Erythroblast (primary cell): ENCODE data around the gene TLR4.

Source experiments
- GATA1 ChIP-seq: IDR thresholded peaks from 2 replicates; pipeline ENCODE4 v1.6.1; 2011; ENCODE audit warnings: low read depth, mild to moderate bottlenecking, control low read depth, low read length, moderate library complexity
- POLR2A ChIP-seq: IDR thresholded peaks from 2 replicates; pipeline ENCODE4 v1.6.1; 2011; ENCODE audit warnings: mild to moderate bottlenecking, low read length

DNA sequence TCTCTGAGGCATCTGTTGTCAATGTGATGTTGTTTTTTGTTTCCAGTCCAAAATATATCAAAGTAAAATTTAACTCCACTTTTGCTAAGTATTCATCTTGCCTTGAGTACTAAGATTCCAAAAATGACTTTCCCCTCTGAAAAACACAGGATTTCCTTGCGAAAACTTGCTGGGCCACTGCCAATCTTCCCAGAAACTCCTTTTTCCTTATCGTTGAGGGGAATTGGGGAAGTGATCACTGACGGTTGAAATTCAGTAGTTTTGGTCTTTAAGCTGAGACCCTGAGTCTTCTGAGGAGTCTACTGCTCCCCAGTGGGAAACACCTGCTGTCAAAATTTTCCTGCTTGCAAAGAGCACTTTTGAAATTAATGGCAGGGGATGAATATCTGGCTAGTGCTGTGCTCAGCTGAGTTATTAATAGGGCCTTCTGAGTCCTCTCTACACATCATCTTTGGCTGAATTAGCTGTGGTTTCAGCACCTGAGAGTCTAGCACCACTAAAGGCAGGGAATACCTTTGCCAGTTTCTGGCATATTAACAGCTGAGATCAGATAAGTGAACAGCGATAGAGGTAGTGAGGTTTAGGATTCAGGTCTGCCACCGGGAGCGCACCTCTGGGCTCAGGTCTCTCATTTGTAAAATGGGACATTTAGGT, 18.0 kb downstream of the TLR4 start:
- TF ChIP-seq POLR2A: no peak
- TF ChIP-seq GATA1: no peak
